Activated CD4-positive, CD25-positive, alpha-beta regulatory T cell treated with anti-CD3 and anti-CD28 coated beads, Interleukin-2, amount 50 U/mL, for 72 hours (primary cell): ENCODE measurements around the gene ADAMTS16.

Experiments
- DNase-seq: peaks from one replicate; pipeline ENCODE4 v3.0.0; 2021

Gene ADAMTS16

GRCh38 chr5:5289537-5289936, 149.4 kb downstream of the ADAMTS16 start:
- no peak for DNase-seq

GRCh38 chr5:5290674-5291334, 150.7 kb downstream of the ADAMTS16 start:
- DNase-seq = no peak

- no peak for DNase-seq
Measured at GRCh38 chr5:5291357-5291756, 151.2 kb downstream of the ADAMTS16 start.

GRCh38 chr5:5293029-5293428, 152.9 kb downstream of the ADAMTS16 start:
- DNase-seq = no peak

GRCh38 chr5:5294429-5294828, 154.3 kb downstream of the ADAMTS16 start:
- no peak for DNase-seq

- DNase-seq = no peak
Measured at GRCh38 chr5:5295351-5295750, 155.2 kb downstream of the ADAMTS16 start.

- no peak for DNase-seq
Measured at GRCh38 chr5:5296051-5296450, 155.9 kb downstream of the ADAMTS16 start.

GRCh38 chr5:5297432-5298067, 157.4 kb downstream of the ADAMTS16 start:
- DNase-seq = no peak

GRCh38 chr5:5298068-5298633, 158.0 kb downstream of the ADAMTS16 start:
- no peak for DNase-seq

GRCh38 chr5:5298841-5299541, 158.9 kb downstream of the ADAMTS16 start:
- DNase-seq = no peak

GRCh38 chr5:5301176-5301575, 161.0 kb downstream of the ADAMTS16 start:
- no peak for DNase-seq

- DNase-seq = no peak
Measured at GRCh38 chr5:5302201-5302600, 162.1 kb downstream of the ADAMTS16 start.

- no peak for DNase-seq
Measured at GRCh38 chr5:5303242-5303641, 163.1 kb downstream of the ADAMTS16 start.

- no peak for DNase-seq
Measured at GRCh38 chr5:5304361-5305020, 164.4 kb downstream of the ADAMTS16 start.

- DNase-seq = no peak
Measured at GRCh38 chr5:5306696-5307095, 166.6 kb downstream of the ADAMTS16 start.

- DNase-seq = no peak
Measured at GRCh38 chr5:5308319-5308718, 168.2 kb downstream of the ADAMTS16 start.

GRCh38 chr5:5309645-5310044, 169.5 kb downstream of the ADAMTS16 start:
- DNase-seq = no peak

- no peak for DNase-seq
Measured at GRCh38 chr5:5313101-5313635, 173.0 kb downstream of the ADAMTS16 start.

GRCh38 chr5:5314166-5314565, 174.0 kb downstream of the ADAMTS16 start:
- DNase-seq = no peak

- DNase-seq = no peak
Measured at GRCh38 chr5:5314626-5315025, 174.5 kb downstream of the ADAMTS16 start.

GRCh38 chr5:5315068-5315980, 175.2 kb downstream of the ADAMTS16 start:
- no peak for DNase-seq

- DNase-seq = no peak
Measured at GRCh38 chr5:5316334-5316733, 176.2 kb downstream of the ADAMTS16 start.
